HG03060 (cell line): ENCODE results near the gene RBBP8NL.
"Not testable (repeated sequence)": the region's sequence is repeated elsewhere in the genome, so short reads cannot be mapped to it uniquely, and the experiment has no call there.

Source experiments
- ATAC-seq: cut with Tn5 transposase; IDR thresholded peaks from one replicate; pipeline ENCODE4 v1.9.1; 2021; ENCODE audit warnings: low read depth, moderate number of reproducible peaks; ENCODE audit not compliant: unreplicated experiment

Gene RBBP8NL

GRCh38 chr20:62446481-62446880 is 19.1 kb upstream of the RBBP8NL start:
- no peak for ATAC-seq

- no peak for ATAC-seq
Observed at GRCh38 chr20:62445553-62446340, 18.4 kb upstream of the RBBP8NL start.

GRCh38 chr20:62444286-62444685 is 16.9 kb upstream of the RBBP8NL start:
- ATAC-seq, result no peak

DNA sequence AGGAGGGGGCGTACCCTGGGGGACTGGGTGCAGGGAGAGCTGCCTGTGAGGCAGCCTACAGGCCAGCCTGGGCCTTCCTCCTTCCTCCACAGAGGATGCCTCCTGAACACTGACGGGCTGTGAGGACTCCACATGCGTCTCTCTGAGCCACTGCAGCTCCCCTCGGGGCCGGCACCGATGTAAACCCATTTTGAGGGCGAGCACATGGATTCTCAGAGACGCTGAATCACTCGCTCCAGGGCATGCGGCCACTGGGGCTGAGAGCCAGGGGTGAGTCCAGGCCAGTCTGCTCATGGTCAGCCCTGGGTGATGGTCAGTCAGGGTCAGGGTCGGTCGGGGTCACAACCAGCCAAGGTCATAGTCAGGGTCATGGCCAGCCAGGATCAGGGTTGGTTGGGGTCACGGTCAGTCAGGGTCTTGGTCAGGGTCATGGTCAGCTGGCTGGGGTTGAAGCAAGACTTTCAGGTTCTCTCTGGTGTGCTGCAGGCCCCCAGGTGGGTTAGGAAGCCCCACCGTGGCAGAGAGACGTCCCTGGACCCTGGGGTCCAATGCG is 14.7 kb upstream of the RBBP8NL start:
- ATAC-seq, result no peak

DNA sequence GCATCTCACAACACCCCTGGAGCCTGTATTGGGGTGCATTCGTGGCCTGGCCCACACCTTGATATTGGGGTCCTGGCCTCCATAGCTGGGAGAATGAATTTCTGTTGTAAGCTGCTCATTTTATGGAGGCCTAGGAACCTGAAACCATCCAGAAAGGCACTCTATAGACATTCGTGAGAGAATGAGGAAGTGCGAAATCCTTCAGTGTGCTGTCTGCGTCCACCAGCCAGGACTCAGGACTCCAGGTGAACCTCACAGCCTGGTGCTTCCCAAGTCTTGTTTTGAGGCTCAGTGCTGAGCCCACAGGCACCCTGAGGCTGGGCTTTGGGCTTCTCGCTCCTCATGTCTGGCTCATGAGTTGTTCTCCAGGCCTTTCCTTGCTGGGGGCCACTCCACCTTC is 11.9 kb upstream of the RBBP8NL start:
- ATAC-seq, result no peak

DNA sequence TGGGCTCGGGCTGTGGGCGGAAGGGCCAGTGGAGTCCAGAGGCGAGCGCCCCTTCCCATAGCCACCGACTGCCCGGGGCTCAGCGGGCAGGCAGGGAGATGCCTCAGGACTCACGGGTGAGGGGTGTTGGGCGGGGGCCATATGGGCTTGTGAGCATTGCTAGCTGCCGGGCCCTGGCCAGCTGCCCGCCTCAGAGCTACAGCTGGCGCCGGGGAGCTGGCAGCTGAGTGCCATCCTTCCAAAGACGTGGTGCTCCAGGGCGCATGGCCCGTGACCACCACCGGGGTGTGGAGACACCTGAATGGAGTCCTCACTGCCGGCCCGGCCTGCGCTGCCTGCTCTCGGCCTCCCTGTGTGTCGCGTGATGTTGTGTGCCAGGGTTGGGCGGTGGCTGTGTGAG is 10.6 kb upstream of the RBBP8NL start:
- no peak for ATAC-seq

DNA sequence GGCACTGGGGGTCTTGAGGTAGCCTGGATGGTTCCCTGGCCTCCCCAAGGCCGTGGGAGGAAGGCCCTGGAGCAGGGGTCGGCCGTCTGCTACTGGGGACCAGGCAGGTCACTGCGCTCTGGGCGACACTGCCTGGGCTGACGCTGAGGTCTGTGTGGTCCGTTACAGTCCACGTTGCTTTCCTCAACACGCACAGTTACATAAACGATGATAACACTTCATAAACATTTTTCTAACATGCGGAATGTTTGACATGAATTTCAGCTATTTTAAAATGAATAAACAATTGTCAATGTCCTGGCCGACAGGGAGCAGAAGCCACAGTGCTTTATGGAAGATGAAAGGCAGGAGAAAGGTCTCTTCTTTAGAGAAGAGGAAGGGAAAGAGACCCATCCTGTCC is 10.2 kb upstream of the RBBP8NL start:
- no peak for ATAC-seq

GRCh38 chr20:62436692-62437091 is 9.4 kb upstream of the RBBP8NL start:
- no peak for ATAC-seq

DNA sequence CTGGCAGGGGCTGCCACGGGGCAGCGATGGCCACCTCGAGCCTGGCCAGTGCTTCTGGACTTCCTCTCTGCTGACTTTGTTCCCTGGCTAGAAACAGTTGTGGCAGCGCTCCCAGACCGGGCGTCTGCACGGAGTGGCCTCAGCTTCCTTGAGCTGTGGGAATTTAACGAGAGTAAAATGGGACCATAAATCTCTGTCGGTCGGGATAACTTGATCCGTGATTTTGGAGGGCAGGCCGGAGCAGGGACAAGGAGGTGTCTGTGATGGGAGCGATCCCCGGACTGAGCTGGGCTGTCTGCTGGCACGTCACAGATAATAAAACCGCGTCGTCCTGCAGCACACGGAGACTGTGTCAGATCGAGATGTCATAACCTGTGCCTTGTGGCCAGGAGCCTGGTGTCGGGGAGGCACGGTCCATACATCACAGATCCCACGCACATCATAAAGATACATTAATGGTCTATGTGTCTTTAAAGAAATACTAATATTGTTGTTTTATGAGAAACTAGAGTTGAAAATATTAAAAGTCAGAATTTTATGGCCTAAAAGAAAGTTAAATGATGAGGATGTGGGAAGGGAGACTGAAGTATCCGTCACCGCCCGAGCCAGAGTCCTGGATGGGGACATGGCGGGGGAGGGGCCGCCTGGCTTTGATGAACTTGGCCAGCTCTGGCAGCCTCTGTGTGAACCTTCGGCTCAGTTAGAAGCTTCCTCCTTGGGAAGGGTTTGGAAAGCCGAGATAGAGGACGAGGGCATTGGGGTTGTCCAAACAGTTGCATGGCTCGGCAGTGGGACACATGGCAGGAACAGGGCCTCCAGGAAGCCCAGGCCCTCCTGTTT is 6.5 kb upstream of the RBBP8NL start:
- no peak for ATAC-seq

DNA sequence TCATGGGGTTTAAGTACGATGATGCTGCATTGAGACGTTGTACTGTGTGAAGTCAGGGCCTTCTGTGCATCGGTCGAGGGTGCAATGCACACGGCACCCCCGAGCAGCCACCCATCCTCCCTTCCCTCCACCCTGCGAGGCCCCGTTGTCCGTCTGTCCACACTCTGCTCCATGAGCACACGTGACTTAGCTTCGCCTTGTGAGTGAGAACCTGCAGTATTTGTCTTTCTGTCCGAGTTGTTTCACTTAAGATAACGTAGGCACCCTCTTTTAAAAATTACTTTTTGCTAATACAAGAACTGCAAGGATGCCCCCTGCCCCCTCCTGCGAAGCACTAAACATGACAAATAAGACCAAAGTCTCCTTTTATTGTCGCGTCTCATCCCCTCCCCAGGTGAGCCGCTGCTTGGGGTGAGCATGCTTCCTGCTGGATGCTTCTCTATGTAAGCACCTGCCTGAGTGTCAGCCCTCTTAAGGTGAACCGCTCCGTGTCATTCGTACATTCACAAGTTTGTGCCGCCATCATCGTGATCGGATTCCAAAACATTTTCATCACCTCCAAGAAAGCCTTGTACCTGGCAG is 3.6 kb upstream of the RBBP8NL start:
- ATAC-seq, result no peak

- ATAC-seq, result no peak
Observed at GRCh38 chr20:62430311-62430853, 3.0 kb upstream of the RBBP8NL start.

DNA sequence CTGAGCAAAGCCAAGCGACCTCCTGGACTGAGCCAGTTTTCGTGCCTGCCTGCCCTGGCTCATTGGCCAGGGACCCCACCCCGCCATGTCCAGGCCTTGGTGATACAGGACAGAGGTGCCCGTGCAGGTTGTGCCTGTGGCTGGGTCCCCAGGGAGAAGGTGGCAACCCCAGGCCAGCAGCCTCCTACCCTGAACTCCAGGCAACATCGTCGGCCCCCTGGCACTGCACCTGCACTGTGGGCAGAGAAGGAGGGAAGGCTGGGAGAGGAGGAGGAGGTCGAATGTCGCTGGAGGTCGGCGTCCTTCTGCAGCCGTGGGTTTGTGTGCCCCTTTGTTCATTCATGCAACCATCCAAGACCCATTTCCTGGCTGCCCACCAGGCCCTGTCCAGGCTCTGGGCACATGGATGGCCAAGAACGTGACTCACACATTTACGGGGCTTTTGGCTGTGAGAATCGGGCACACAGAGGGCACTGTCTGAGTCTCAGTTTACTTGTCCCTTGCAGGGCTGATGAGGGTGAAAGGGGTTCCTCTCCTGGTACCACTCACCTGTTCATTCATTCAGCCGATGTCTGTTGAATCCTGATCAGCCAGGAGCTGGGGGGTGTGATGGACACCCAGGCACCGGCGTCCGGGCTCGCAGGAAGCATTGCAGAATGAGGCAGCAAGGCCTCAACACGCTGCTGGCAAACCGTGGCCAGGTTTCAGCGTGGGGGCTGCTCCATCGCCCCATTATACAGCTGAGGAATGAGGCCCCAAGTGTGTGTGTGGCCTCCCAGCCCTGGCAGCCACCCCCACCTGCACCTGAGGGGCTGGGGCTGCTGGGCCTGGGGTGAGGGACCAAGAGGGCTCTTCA is 2.3 kb upstream of the RBBP8NL start:
- no peak for ATAC-seq

GRCh38 chr20:62428396-62429295 is 1.3 kb upstream of the RBBP8NL start:
- ATAC-seq, result no peak

DNA sequence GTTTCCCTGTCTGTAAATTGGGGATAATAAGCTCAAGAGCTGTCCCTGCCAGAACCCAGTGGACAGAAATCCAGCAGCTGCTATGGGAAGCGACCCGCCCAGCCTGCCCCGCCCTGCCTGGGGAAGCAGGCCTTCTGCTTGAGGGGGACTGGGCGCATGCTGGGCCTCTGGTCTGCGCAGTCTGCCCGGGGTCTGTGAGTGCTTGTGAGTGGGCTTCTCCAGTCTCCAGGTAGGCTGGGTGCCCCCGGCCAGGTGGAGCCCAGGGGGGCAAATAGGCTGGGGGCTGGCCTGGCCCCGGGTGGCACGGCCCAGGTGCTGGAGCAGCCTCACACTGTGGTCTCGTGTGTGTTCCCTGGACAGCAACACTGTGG is 648 bp upstream of the RBBP8NL start:
- no peak for ATAC-seq

GRCh38 chr20:62426699-62427131 is 624 bp downstream of the RBBP8NL start:
- no peak for ATAC-seq

DNA sequence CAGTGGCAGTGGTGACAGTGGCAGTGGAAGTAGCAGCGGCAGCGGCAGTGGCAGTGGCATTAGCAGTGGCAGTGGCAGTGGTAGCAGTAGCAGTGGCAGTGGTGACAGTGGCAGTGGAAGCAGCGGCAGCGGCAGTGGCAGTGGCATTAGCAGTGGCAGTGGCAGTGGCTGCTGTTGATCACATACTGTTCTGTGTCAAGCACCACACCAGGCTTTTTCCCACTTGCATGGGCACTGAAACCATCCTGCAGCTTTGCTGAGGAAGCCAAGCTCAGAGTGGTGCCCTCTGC is 1.3 kb downstream of the RBBP8NL start:
- not testable (repeated sequence) for ATAC-seq

- no peak for ATAC-seq
Observed at GRCh38 chr20:62425281-62426058, 1.9 kb downstream of the RBBP8NL start.
